CD4-positive, alpha-beta T cell (primary cell): ENCODE data around the gene DNAJC6. TPM values are rescaled to one million over a fixed set of nuclear protein-coding genes. Genes with fewer than 3 reads are reported as not detected.

Experiments used
- ATAC-seq: fragments of 200-7000 bp; cut with Tn5 transposase; one replicate; pipeline ENCODE4 v1.10.0; 2022; ENCODE audit warnings: mild to moderate bottlenecking; ENCODE audit not compliant: poor library complexity
- CTCF ChIA-PET: fragments of 350-600 bp; sonication (Branson Sonifier 250); formaldehyde crosslinking; loops from one replicate; lab custom pipeline; 2021; ENCODE audit warnings: antibody characterized with exemption, inconsistent platforms; lab: Charles Lee
- POLR2A ChIA-PET: fragments of 350-600 bp; sonication (Branson Sonifier 250); formaldehyde crosslinking; loops from one replicate; lab custom pipeline; 2021; ENCODE audit warnings: antibody characterized with exemption, inconsistent platforms; lab: Charles Lee
- DNase-seq, 14 experiments: peaks; one replicate each; pipeline ENCODE4 v3.0.0-alpha.2; 2013 to 2020; ENCODE audit warnings: mixed read lengths in 2 of 14
- H3K27ac ChIP-seq, 2 donors: one replicate each; pipeline versions ENCODE4 v1.5.1 to v1.7.0; 2013; ENCODE audit warnings: low read length in 2 of 2, low read depth in 1 of 2, mild to moderate bottlenecking in 1 of 2
- H3K27me3 ChIP-seq, 2 experiments: 1 replicate in 1 of 2; 2 replicates in 1 of 2; pipeline versions ENCODE4 v1.6.1 to v1.7.0; 2013; ENCODE audit warnings: low read length in 2 of 2, control low read depth in 1 of 2, mild to moderate bottlenecking in 1 of 2, moderate library complexity in 1 of 2; ENCODE audit not compliant: insufficient read depth in 2 of 2, control insufficient read depth in 1 of 2
- H3K36me3 ChIP-seq: one replicate; pipeline ENCODE4 v1.6.1; 2013; ENCODE audit warnings: low read length, control low read depth; ENCODE audit not compliant: insufficient read depth
- H3K4me1 ChIP-seq: one replicate; pipeline ENCODE4 v1.6.1; 2013; ENCODE audit warnings: low read length, control low read depth; ENCODE audit not compliant: insufficient read depth
- H3K4me3 ChIP-seq: one replicate; pipeline ENCODE4 v1.5.1; 2013; ENCODE audit warnings: mild to moderate bottlenecking, low read length, moderate library complexity
- H3K9me3 ChIP-seq, 2 experiments: 1 replicate in 1 of 2; 2 replicates in 1 of 2; pipeline versions ENCODE4 v1.6.1 to v1.7.0; 2013; ENCODE audit warnings: low read length in 2 of 2, mild to moderate bottlenecking in 2 of 2, control low read depth in 1 of 2, moderate library complexity in 1 of 2; ENCODE audit not compliant: control insufficient read depth in 1 of 2, insufficient read depth in 1 of 2
- H3K27ac Mint-ChIP-seq: one replicate; pipeline ENCODE4 v1.8.0; 2020; ENCODE audit warnings: mixed read lengths
- H3K27me3 Mint-ChIP-seq: one replicate; pipeline ENCODE4 v1.8.0; 2021; ENCODE audit warnings: mixed read lengths
- H3K36me3 Mint-ChIP-seq: one replicate; pipeline ENCODE4 v1.8.0; 2021; ENCODE audit warnings: low read depth, mixed read lengths
- H3K4me1 Mint-ChIP-seq: one replicate; pipeline ENCODE4 v1.8.0; 2021; ENCODE audit warnings: low read depth, mixed read lengths
- H3K4me3 Mint-ChIP-seq: one replicate; pipeline ENCODE4 v1.8.0; 2020; ENCODE audit warnings: mild to moderate bottlenecking, mixed read lengths
- H3K9me3 Mint-ChIP-seq: one replicate; pipeline ENCODE4 v1.8.0; 2020; ENCODE audit warnings: mixed read lengths
- CTCF ChIP-seq: fragments of 200-600 bp; IDR thresholded peaks from one replicate; pipeline ENCODE4 v1.8.0; 2022; ENCODE audit warnings: antibody characterized with exemption, mild to moderate bottlenecking
- intact Hi-C, 2 experiments: fragments of 100-400 bp; cut with DNase I in 1 of 2; cut with micrococcal nuclease in 1 of 2; formaldehyde crosslinking; loops; one replicate each; pipeline versions ENCODE4 v1.15.1 to v1.9.0; 2023 to 2025; cut with DNase I, micrococcal nuclease
- total RNA-seq, 174 experiments: library from RNA in 2 of 174; stranded (reverse) in 2 of 174; gene quantifications; one replicate each; pipeline ENCODE4 v1.2.3 and lab custom pipeline; 2021 to 2026

DNAJC6 gene
- total RNA-seq, 2 experiments from 2014 or later: 2.4 to 2.5 TPM

- no peak overlapping the region for H3K27ac Mint-ChIP-seq
- H3K4me1 ChIP-seq: no peaks in the 10 kb centered on the region
- no peaks in the 10 kb centered on the region for H3K9me3 ChIP-seq
- CTCF ChIA-PET: no interaction called here
- no peak overlapping the region for H3K4me3 Mint-ChIP-seq
- no peaks in the 10 kb centered on the region for H3K27me3 Mint-ChIP-seq
- no peaks in the 10 kb centered on the region for H3K36me3 ChIP-seq
- no peaks in the 10 kb centered on the region for H3K27me3 ChIP-seq
- ATAC-seq (no peak), DNase-seq (no peak)
- no peak overlapping the region for H3K27ac ChIP-seq
- H3K4me3 ChIP-seq: no peak overlapping the region
- no peaks in the 10 kb centered on the region for H3K9me3 Mint-ChIP-seq
- no peaks in the 10 kb centered on the region for H3K4me1 Mint-ChIP-seq
- H3K36me3 Mint-ChIP-seq: no peaks in the 10 kb centered on the region
- no peak for TF ChIP-seq CTCF
- intact Hi-C loops: no loop called here
- POLR2A ChIA-PET: no interaction called here
Observed at GRCh38 chr1:65395887-65396612, 86.7 kb downstream of the DNAJC6 start.

GRCh38 chr1:65398083-65398482, 88.7 kb downstream of the DNAJC6 start:
- no peak for ATAC-seq
- H3K36me3 Mint-ChIP-seq: no peaks in the 10 kb centered on the region
- no peaks in the 10 kb centered on the region for H3K4me1 Mint-ChIP-seq
- Histone ChIP-seq H3K9me3 (no peaks in the 10 kb centered on the region), H3K27me3 (no peaks in the 10 kb centered on the region), H3K36me3 (no peaks in the 10 kb centered on the region), H3K4me3 (no peak overlapping the region), H3K27ac (no peak overlapping the region), H3K4me1 (no peaks in the 10 kb centered on the region)
- DNase-seq: no peak
- H3K27ac Mint-ChIP-seq: no peak overlapping the region
- H3K9me3 Mint-ChIP-seq: no peaks in the 10 kb centered on the region
- TF ChIP-seq CTCF: no peak
- ChIA-PET POLR2A (no interaction called here), CTCF (no interaction called here)
- intact Hi-C loops: no loop called here
- H3K27me3 Mint-ChIP-seq: no peaks in the 10 kb centered on the region
- no peak overlapping the region for H3K4me3 Mint-ChIP-seq

- intact Hi-C loops: no loop called here
- ATAC-seq: no peak
Observed at GRCh38 chr1:65399003-65399402, 89.7 kb downstream of the DNAJC6 start.

More at GRCh38 chr1:65399003-65399402, 89.7 kb downstream of the DNAJC6 start:
- Mint-ChIP-seq H3K27ac (no peak overlapping the region), H3K4me1 (no peaks in the 10 kb centered on the region), H3K36me3 (no peaks in the 10 kb centered on the region), H3K27me3 (no peaks in the 10 kb centered on the region), H3K9me3 (no peaks in the 10 kb centered on the region), H3K4me3 (no peak overlapping the region)
- ChIA-PET POLR2A (no interaction called here), CTCF (no interaction called here)
- no peaks in the 10 kb centered on the region for H3K36me3 ChIP-seq
- no peak for TF ChIP-seq CTCF
- DNase-seq: no peak
- no peaks in the 10 kb centered on the region for H3K4me1 ChIP-seq
- no peaks in the 10 kb centered on the region for H3K27me3 ChIP-seq
- no peaks in the 10 kb centered on the region for H3K9me3 ChIP-seq
- H3K27ac ChIP-seq: no peak overlapping the region
- no peak overlapping the region for H3K4me3 ChIP-seq
